WTC11 (cell line): ENCODE results near the gene MACF1. TPM values are rescaled to one million over a fixed set of nuclear protein-coding genes. Genes with fewer than 3 reads are reported as not detected.
A peak's percentile ranks its signal among the peaks of the same experiment; 100 is the strongest.

ENCODE experiments used
- ATAC-seq: fragments of 200-7000 bp; cut with Tn5 transposase; 2 replicates; pipeline ENCODE4 v1.10.0; 2021; ENCODE audit warnings: mild to moderate bottlenecking, moderate library complexity
- CTCF ChIA-PET: fragments of 300-600 bp; sonication (Branson Sonifier 250); formaldehyde crosslinking; loops from one replicate; lab custom pipeline; 2021; ENCODE audit warnings: antibody characterized with exemption; lab: Charles Lee
- POLR2A ChIA-PET: fragments of 350-600 bp; sonication (Branson Sonifier 250); formaldehyde crosslinking; loops from one replicate; lab custom pipeline; 2021; ENCODE audit warnings: antibody characterized with exemption; lab: Charles Lee
- DNase-seq: peaks from one replicate; pipeline ENCODE4 v3.0.0; 2021; ENCODE audit warnings: low spot score
- H3K27ac Mint-ChIP-seq: 2 replicates; pipeline ENCODE4 v1.8.0; 2021; ENCODE audit warnings: mixed read lengths
- H3K27me3 Mint-ChIP-seq: 2 replicates; pipeline ENCODE4 v1.8.0; 2021; ENCODE audit warnings: low read depth, mild to moderate bottlenecking, moderate library complexity, mixed read lengths
- H3K36me3 Mint-ChIP-seq: 2 replicates; pipeline ENCODE4 v1.8.0; 2021; ENCODE audit warnings: mixed read lengths
- H3K4me1 Mint-ChIP-seq: 2 replicates; pipeline ENCODE4 v1.8.0; 2022; ENCODE audit warnings: mixed read lengths
- H3K4me3 Mint-ChIP-seq: 2 replicates; pipeline ENCODE4 v1.8.0; 2021; ENCODE audit warnings: mild to moderate bottlenecking, moderate library complexity, mixed read lengths
- H3K9me3 Mint-ChIP-seq: 2 replicates; pipeline ENCODE4 v1.8.0; 2021; ENCODE audit warnings: mixed read lengths
- ETV6 ChIP-seq: sonication (generic); formaldehyde crosslinking; IDR thresholded peaks from 2 replicates; pipeline ENCODE4 v1.8.1; 2022; ENCODE audit warnings: mild to moderate bottlenecking, missing genetic modification reagents
- FOXJ3 ChIP-seq: sonication (generic); formaldehyde crosslinking; IDR thresholded peaks from 2 replicates; pipeline ENCODE4 v1.9.0; 2021; ENCODE audit warnings: missing genetic modification reagents, mild to moderate bottlenecking, borderline replicate concordance
- FOXP1 ChIP-seq: sonication (generic); formaldehyde crosslinking; IDR thresholded peaks from 2 replicates; pipeline ENCODE4 v1.8.0; 2022; ENCODE audit warnings: missing genetic modification reagents, mild to moderate bottlenecking, moderate library complexity, borderline replicate concordance
- GTF2I ChIP-seq: fragments of 250-450 bp; sonication (Bioruptor Pico); conservative IDR thresholded peaks from 2 replicates; pipeline ENCODE4 v1.4.0; 2021; ENCODE audit warnings: mild to moderate bottlenecking
- IRF2 ChIP-seq: sonication (generic); formaldehyde crosslinking; IDR thresholded peaks from 2 replicates; pipeline ENCODE4 v1.8.0; 2022; ENCODE audit warnings: low read depth, missing genetic modification reagents, borderline replicate concordance
- JAZF1 ChIP-seq: fragments of 250-450 bp; sonication (Bioruptor Pico); IDR thresholded peaks from 2 replicates; pipeline ENCODE4 v1.9.0; 2021; ENCODE audit warnings: moderate library complexity, mild to moderate bottlenecking, inconsistent platforms
- JUN ChIP-seq: sonication (generic); formaldehyde crosslinking; IDR thresholded peaks from 2 replicates; pipeline ENCODE4 v1.8.0; 2023; ENCODE audit warnings: mild to moderate bottlenecking, missing genetic modification reagents
- MAX ChIP-seq: sonication (generic); formaldehyde crosslinking; IDR thresholded peaks from 2 replicates; pipeline ENCODE4 v1.8.0; 2022; ENCODE audit warnings: mild to moderate bottlenecking, missing genetic modification reagents
- NR1H2 ChIP-seq: sonication (generic); formaldehyde crosslinking; IDR thresholded peaks from 2 replicates; pipeline ENCODE4 v1.9.0; 2021; ENCODE audit warnings: mild to moderate bottlenecking, moderate library complexity, missing genetic modification reagents
- OVOL2 ChIP-seq: fragments of 250-450 bp; sonication (Bioruptor Pico); IDR thresholded peaks from 2 replicates; pipeline ENCODE4 v1.9.0; 2021; ENCODE audit warnings: mild to moderate bottlenecking, borderline replicate concordance
- RELA ChIP-seq: sonication (generic); formaldehyde crosslinking; IDR thresholded peaks from 2 replicates; pipeline ENCODE4 v1.8.1; 2022; ENCODE audit warnings: missing genetic modification reagents, mild to moderate bottlenecking, borderline replicate concordance
- SMAD4 ChIP-seq: sonication (generic); formaldehyde crosslinking; IDR thresholded peaks from 2 replicates; pipeline ENCODE4 v1.8.0; 2022; ENCODE audit warnings: mild to moderate bottlenecking, missing genetic modification reagents
- TEAD4 ChIP-seq: sonication (generic); formaldehyde crosslinking; IDR thresholded peaks from 2 replicates; pipeline ENCODE4 v1.8.0; 2022; ENCODE audit warnings: mild to moderate bottlenecking, missing genetic modification reagents
- USF2 ChIP-seq: sonication (generic); formaldehyde crosslinking; IDR thresholded peaks from 2 replicates; pipeline ENCODE4 v1.8.1; 2023; ENCODE audit warnings: mild to moderate bottlenecking, missing genetic modification reagents, moderate library complexity
- ZNF121 ChIP-seq: sonication (generic); formaldehyde crosslinking; IDR thresholded peaks from 2 replicates; pipeline ENCODE4 v1.8.0; 2023; ENCODE audit warnings: missing genetic modification reagents
- ZNF219 ChIP-seq: sonication (generic); formaldehyde crosslinking; IDR thresholded peaks from 2 replicates; pipeline ENCODE4 v1.8.0; 2023; ENCODE audit warnings: missing genetic modification reagents, mild to moderate bottlenecking, borderline replicate concordance
- ZNF232 ChIP-seq: sonication (generic); formaldehyde crosslinking; IDR thresholded peaks from 2 replicates; pipeline ENCODE4 v1.8.0; 2022; ENCODE audit warnings: mild to moderate bottlenecking, missing genetic modification reagents
- ZNF317 ChIP-seq: sonication (generic); formaldehyde crosslinking; IDR thresholded peaks from 2 replicates; pipeline ENCODE4 v1.8.1; 2023; ENCODE audit warnings: low read depth, mild to moderate bottlenecking, moderate library complexity, missing genetic modification reagents, borderline replicate concordance
- total RNA-seq: library from RNA; stranded (reverse); gene quantifications from 3 replicates; pipeline ENCODE4 v1.2.3, GENCODE V29; 2021
- TF ChIP-seq, protein P1 (sequence below): sonication (generic); formaldehyde crosslinking; IDR thresholded peaks from 2 replicates; pipeline ENCODE4 v1.8.1; 2023; ENCODE audit warnings: mild to moderate bottlenecking, missing genetic modification reagents
- TF ChIP-seq, protein P2 (sequence below): sonication (generic); formaldehyde crosslinking; IDR thresholded peaks from 2 replicates; pipeline ENCODE4 v1.8.1; 2023; ENCODE audit warnings: mild to moderate bottlenecking, missing genetic modification reagents
- TF ChIP-seq, protein P3 (sequence below): fragments of 200-600 bp; IDR thresholded peaks from 2 replicates; pipeline ENCODE4 v1.8.0; 2022; ENCODE audit warnings: antibody characterized with exemption
- TF ChIP-seq, protein P4 (sequence below): sonication (generic); formaldehyde crosslinking; IDR thresholded peaks from 2 replicates; pipeline ENCODE4 v1.8.0; 2022; ENCODE audit warnings: mild to moderate bottlenecking, missing genetic modification reagents
- TF ChIP-seq, protein P5 (sequence below): sonication (generic); formaldehyde crosslinking; IDR thresholded peaks from 2 replicates; pipeline ENCODE4 v1.8.0; 2023; ENCODE audit warnings: missing genetic modification reagents
- TF ChIP-seq, protein P6 (sequence below): fragments of 250-450 bp; sonication (Bioruptor Pico); IDR thresholded peaks from 2 replicates; pipeline ENCODE4 v2.1.2; 2022; ENCODE audit warnings: mild to moderate bottlenecking, moderate library complexity

Gene MACF1
- total RNA-seq, 1 experiment from 2014 or later = 327 TPM

GRCh38 chr1:39370602-39371001 lies 166.1 kb downstream of the MACF1 start:
- TF ChIP-seq, protein P1, sequence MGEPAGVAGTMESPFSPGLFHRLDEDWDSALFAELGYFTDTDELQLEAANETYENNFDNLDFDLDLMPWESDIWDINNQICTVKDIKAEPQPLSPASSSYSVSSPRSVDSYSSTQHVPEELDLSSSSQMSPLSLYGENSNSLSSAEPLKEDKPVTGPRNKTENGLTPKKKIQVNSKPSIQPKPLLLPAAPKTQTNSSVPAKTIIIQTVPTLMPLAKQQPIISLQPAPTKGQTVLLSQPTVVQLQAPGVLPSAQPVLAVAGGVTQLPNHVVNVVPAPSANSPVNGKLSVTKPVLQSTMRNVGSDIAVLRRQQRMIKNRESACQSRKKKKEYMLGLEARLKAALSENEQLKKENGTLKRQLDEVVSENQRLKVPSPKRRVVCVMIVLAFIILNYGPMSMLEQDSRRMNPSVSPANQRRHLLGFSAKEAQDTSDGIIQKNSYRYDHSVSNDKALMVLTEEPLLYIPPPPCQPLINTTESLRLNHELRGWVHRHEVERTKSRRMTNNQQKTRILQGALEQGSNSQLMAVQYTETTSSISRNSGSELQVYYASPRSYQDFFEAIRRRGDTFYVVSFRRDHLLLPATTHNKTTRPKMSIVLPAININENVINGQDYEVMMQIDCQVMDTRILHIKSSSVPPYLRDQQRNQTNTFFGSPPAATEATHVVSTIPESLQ (CRISPR knock-in tag) = no peak
- TF ChIP-seq IRF2 = no peak
- TF ChIP-seq USF2 (CRISPR knock-in tag) = no peak
- no peak for TF ChIP-seq JAZF1 (CRISPR knock-in tag)
- no peak for TF ChIP-seq JUN
- TF ChIP-seq, protein P2, sequence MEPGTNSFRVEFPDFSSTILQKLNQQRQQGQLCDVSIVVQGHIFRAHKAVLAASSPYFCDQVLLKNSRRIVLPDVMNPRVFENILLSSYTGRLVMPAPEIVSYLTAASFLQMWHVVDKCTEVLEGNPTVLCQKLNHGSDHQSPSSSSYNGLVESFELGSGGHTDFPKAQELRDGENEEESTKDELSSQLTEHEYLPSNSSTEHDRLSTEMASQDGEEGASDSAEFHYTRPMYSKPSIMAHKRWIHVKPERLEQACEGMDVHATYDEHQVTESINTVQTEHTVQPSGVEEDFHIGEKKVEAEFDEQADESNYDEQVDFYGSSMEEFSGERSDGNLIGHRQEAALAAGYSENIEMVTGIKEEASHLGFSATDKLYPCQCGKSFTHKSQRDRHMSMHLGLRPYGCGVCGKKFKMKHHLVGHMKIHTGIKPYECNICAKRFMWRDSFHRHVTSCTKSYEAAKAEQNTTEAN (CRISPR knock-in tag) = no peak
- no peak for TF ChIP-seq FOXP1 (CRISPR knock-in tag)
- TF ChIP-seq ZNF317 (CRISPR knock-in tag) = no peak
- no peak for TF ChIP-seq RELA
- TF ChIP-seq GTF2I (CRISPR knock-in tag) = no peak
- TF ChIP-seq ZNF232 = no peak
- TF ChIP-seq, protein P3, sequence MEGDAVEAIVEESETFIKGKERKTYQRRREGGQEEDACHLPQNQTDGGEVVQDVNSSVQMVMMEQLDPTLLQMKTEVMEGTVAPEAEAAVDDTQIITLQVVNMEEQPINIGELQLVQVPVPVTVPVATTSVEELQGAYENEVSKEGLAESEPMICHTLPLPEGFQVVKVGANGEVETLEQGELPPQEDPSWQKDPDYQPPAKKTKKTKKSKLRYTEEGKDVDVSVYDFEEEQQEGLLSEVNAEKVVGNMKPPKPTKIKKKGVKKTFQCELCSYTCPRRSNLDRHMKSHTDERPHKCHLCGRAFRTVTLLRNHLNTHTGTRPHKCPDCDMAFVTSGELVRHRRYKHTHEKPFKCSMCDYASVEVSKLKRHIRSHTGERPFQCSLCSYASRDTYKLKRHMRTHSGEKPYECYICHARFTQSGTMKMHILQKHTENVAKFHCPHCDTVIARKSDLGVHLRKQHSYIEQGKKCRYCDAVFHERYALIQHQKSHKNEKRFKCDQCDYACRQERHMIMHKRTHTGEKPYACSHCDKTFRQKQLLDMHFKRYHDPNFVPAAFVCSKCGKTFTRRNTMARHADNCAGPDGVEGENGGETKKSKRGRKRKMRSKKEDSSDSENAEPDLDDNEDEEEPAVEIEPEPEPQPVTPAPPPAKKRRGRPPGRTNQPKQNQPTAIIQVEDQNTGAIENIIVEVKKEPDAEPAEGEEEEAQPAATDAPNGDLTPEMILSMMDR = no peak
- TF ChIP-seq SMAD4 (CRISPR knock-in tag) = no peak
- no peak for TF ChIP-seq NR1H2 (CRISPR knock-in tag)
- H3K4me3 Mint-ChIP-seq = no peak overlapping the region
- peaks cover 6% of the 10 kb centered on the region; the same call in 1 of the 2 replicates for H3K4me1 Mint-ChIP-seq
- ChIA-PET CTCF (interaction anchor here (0.6 kb wide), 1 partner anchor 517 kb away, joined by 3 read pairs; no protein-coding TSS in a partner anchor), POLR2A (no interaction called here)
- no peaks in the 10 kb centered on the region for H3K9me3 Mint-ChIP-seq
- peaks cover 67% of the 10 kb centered on the region for H3K36me3 Mint-ChIP-seq
- DNase-seq = no peak
- peak overlapping the region; percentile 68; the same call in 1 of the 2 replicates for H3K27ac Mint-ChIP-seq
- ATAC-seq = no peak
- H3K27me3 Mint-ChIP-seq = no peaks in the 10 kb centered on the region

DNA sequence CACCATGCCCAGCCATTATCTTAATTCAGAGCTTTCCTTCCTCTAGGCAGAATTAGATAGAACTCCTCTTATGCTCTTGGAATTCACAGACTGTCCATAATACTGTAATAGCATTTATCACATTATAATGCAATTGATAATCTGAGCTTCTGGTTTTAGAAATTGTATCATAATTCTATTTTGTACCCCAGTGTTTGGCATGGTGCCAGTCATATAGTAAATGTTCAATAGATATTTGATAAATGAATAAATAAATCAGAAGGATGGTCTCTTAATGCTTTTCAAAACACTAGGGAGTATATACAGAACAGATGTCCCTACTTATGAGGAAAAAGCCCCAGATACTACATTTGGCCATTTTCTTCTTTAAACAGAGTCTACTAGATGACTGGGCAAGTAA lies 167.6 kb downstream of the MACF1 start:
- H3K4me3 Mint-ChIP-seq = no peak overlapping the region
- H3K36me3 Mint-ChIP-seq = peaks cover 59% of the 10 kb centered on the region
- H3K9me3 Mint-ChIP-seq = no peaks in the 10 kb centered on the region
- no peak for DNase-seq
- H3K27me3 Mint-ChIP-seq = no peaks in the 10 kb centered on the region
- no peak overlapping the region for H3K27ac Mint-ChIP-seq
- ChIA-PET POLR2A (no interaction called here), CTCF (no interaction called here)
- H3K4me1 Mint-ChIP-seq = peaks cover 6% of the 10 kb centered on the region; the same call in 1 of the 2 replicates
- no peak for ATAC-seq
- no peak for TF ChIP-seq ZNF219 (CRISPR knock-in tag)
- no peak for TF ChIP-seq ZNF121 (CRISPR knock-in tag)
- TF ChIP-seq OVOL2 = no peak
- no peak for TF ChIP-seq ETV6 (CRISPR knock-in tag)
- TF ChIP-seq TEAD4 = no peak
- TF ChIP-seq, protein P4, sequence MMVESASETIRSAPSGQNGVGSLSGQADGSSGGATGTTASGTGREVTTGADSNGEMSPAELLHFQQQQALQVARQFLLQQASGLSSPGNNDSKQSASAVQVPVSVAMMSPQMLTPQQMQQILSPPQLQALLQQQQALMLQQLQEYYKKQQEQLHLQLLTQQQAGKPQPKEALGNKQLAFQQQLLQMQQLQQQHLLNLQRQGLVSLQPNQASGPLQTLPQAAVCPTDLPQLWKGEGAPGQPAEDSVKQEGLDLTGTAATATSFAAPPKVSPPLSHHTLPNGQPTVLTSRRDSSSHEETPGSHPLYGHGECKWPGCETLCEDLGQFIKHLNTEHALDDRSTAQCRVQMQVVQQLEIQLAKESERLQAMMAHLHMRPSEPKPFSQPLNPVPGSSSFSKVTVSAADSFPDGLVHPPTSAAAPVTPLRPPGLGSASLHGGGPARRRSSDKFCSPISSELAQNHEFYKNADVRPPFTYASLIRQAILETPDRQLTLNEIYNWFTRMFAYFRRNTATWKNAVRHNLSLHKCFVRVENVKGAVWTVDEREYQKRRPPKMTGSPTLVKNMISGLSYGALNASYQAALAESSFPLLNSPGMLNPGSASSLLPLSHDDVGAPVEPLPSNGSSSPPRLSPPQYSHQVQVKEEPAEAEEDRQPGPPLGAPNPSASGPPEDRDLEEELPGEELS (CRISPR knock-in tag) = no peak
- TF ChIP-seq, protein P5, sequence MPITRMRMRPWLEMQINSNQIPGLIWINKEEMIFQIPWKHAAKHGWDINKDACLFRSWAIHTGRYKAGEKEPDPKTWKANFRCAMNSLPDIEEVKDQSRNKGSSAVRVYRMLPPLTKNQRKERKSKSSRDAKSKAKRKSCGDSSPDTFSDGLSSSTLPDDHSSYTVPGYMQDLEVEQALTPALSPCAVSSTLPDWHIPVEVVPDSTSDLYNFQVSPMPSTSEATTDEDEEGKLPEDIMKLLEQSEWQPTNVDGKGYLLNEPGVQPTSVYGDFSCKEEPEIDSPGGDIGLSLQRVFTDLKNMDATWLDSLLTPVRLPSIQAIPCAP (CRISPR knock-in tag) = no peak
- TF ChIP-seq FOXJ3 (CRISPR knock-in tag) = no peak
- no peak for TF ChIP-seq MAX (CRISPR knock-in tag)
- TF ChIP-seq IRF2 = no peak
- TF ChIP-seq, protein P6, sequence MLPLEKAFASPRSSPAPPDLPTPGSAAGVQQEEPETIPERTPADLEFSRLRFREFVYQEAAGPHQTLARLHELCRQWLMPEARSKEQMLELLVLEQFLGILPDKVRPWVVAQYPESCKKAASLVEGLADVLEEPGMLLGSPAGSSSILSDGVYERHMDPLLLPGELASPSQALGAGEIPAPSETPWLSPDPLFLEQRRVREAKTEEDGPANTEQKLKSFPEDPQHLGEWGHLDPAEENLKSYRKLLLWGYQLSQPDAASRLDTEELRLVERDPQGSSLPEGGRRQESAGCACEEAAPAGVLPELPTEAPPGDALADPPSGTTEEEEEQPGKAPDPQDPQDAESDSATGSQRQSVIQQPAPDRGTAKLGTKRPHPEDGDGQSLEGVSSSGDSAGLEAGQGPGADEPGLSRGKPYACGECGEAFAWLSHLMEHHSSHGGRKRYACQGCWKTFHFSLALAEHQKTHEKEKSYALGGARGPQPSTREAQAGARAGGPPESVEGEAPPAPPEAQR (CRISPR knock-in tag) = no peak
- TF ChIP-seq, protein P3 = no peak
